ENCODE measurements around the gene IL1RAPL2. TPM values are rescaled to one million over a fixed set of nuclear protein-coding genes. Genes with fewer than 3 reads are reported as not detected.
A peak's percentile ranks its signal among the peaks of the same experiment; 100 is the strongest.

Gene IL1RAPL2
- polyA plus RNA-seq, 2 of the 4 experiments (the other 2 are of a cell fraction), result not detected

- Histone ChIP-seq H3K9me3 (no peaks in the 10 kb centered on the region), H3K27ac (no peak overlapping the region), H3K4me1 (no peaks in the 10 kb centered on the region), H3K4me2 (no peak overlapping the region), H3K4me3 (no peak overlapping the region)
- ChIA-PET CTCF (no interaction called here), POLR2A (no interaction called here)
- ATAC-seq (no peak), DNase-seq (ENCODE audit: low read depth in 1 of 2, low spot score in 1 of 2) (no peak), FAIRE-seq (peak; percentile 74)
- TF ChIP-seq JUNB (IDR thresholded peaks at IDR 0.05), result no peak
- TF ChIP-seq HMGXB4 (CRISPR knock-in tag; IDR thresholded peaks at IDR 0.05; ENCODE audit: borderline replicate concordance), result no peak
- TF ChIP-seq CBX8 (IDR thresholded peaks at IDR 0.05), result no peak
- TF ChIP-seq HOXB5 (CRISPR knock-in tag; IDR thresholded peaks at IDR 0.05), result no peak
- no peak for TF ChIP-seq FOSB (CRISPR knock-in tag; IDR thresholded peaks at IDR 0.05)
- TF ChIP-seq POLR2AphosphoS2 (conservative IDR thresholded peaks at IDR 0.05; ENCODE audit: low read length), result no peak
- TF ChIP-seq CHD2 (IDR thresholded peaks at IDR 0.05; ENCODE audit: low read length, partially characterized antibody), result no peak
- TF ChIP-seq KDM5A (IDR thresholded peaks at IDR 0.05), result no peak
- no peak for TF ChIP-seq ESRRA (IDR thresholded peaks at IDR 0.05; ENCODE audit: borderline replicate concordance, low read length)
- 8% methylated on average over 1 of the region's 1 CpG for WGBS (ENCODE audit: missing lambda C conversion rate)
Measured at GRCh38 chrX:105502336-105502735, 936.3 kb downstream of the IL1RAPL2 start.

GRCh38 chrX:105515561-105515960, 949.6 kb downstream of the IL1RAPL2 start:
- FAIRE-seq (no peak), DNase-seq (ENCODE audit: low read depth in 1 of 2, low spot score in 1 of 2) (no peak), ATAC-seq (no peak)
- H3K9me3 ChIP-seq, result no peaks in the 10 kb centered on the region
- no peaks in the 10 kb centered on the region for H3K4me1 ChIP-seq
- 0% methylated on average over 1 of the region's 1 CpG for WGBS (ENCODE audit: missing lambda C conversion rate)
- no peak for TF ChIP-seq HOXB5 (CRISPR knock-in tag; IDR thresholded peaks at IDR 0.05)
- no peak for TF ChIP-seq ZFP36 (IDR thresholded peaks at IDR 0.05; ENCODE audit: borderline replicate concordance, partially characterized antibody)
- TF ChIP-seq CHD4 (IDR thresholded peaks at IDR 0.05; ENCODE audit: borderline replicate concordance), result no peak
- TF ChIP-seq EP300 (IDR thresholded peaks at IDR 0.05), result no peak
- TF ChIP-seq BCL3 (IDR thresholded peaks at IDR 0.05), result no peak
- TF ChIP-seq FOSB (CRISPR knock-in tag; IDR thresholded peaks at IDR 0.05), result no peak
- TF ChIP-seq FOXS1 (CRISPR knock-in tag; IDR thresholded peaks at IDR 0.05), result no peak
- TF ChIP-seq ATOH8 (CRISPR knock-in tag; IDR thresholded peaks at IDR 0.05; ENCODE audit: low read depth), result no peak
- no peak for TF ChIP-seq CTCF (IDR thresholded peaks at IDR 0.05)
- no peak for TF ChIP-seq ZC3H11A (IDR thresholded peaks at IDR 0.05)
- TF ChIP-seq CBX8 (IDR thresholded peaks at IDR 0.05), result no peak
- TF ChIP-seq ESRRA (IDR thresholded peaks at IDR 0.05; ENCODE audit: borderline replicate concordance, low read length), result no peak
- no peak for TF ChIP-seq RNF2 (IDR thresholded peaks at IDR 0.05; ENCODE audit: borderline replicate concordance, low read depth)
- no peak for TF ChIP-seq HDAC2 (IDR thresholded peaks at IDR 0.05)
- no peak for TF ChIP-seq REST (IDR thresholded peaks at IDR 0.05)
- no peak for TF ChIP-seq CHD2 (IDR thresholded peaks at IDR 0.05; ENCODE audit: low read length, partially characterized antibody)
- TF ChIP-seq NFE2L2 (conservative IDR thresholded peaks at IDR 0.05; ENCODE audit: low read length), result no peak
- H3K4me3 ChIP-seq, result no peak overlapping the region
- POLR2A ChIA-PET, result no interaction called here
- H3K4me2 ChIP-seq, result no peak overlapping the region
- H3K27ac ChIP-seq, result no peak overlapping the region
- CTCF ChIA-PET, result no interaction called here
